NCI-H526 treated with DMSO at 0.1 percent for 48 hours (cell line): Measurements from ENCODE around the gene RDH16.
"Not testable (repeated sequence)": the region's sequence is repeated elsewhere in the genome, so short reads cannot be mapped to it uniquely, and the experiment has no call there.

Experiments
- DNase-seq: peaks from one replicate; lab custom pipeline; 2025; lab: John Stamatoyannopoulos, UW

The RDH16 gene

DNA sequence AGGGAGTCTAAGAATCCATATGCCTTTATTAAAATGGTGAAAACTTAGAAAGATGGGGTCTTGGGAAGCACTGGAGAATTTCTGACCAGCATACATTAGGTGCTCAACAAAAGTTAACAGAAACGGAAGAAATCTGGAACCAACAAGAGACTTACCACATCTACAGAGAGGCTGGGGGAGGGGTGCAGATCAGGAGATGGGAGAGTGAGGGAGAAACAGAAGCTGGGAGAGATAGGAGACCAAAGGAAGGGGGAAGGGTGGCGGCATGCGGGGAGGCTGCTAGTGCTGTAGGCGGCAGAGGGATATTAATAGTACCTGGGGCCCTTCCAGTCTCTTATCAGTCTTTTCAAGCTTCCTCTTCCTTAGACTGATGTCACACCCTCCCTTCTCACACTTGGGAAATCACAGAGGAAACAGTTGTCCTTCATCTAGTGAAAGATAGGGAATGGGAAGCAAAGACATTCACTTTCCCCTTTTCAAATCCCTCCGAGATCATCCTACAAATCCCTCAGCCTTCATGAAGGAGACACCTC, 30.9 kb upstream of the RDH16 start:
- no peak for DNase-seq

DNA sequence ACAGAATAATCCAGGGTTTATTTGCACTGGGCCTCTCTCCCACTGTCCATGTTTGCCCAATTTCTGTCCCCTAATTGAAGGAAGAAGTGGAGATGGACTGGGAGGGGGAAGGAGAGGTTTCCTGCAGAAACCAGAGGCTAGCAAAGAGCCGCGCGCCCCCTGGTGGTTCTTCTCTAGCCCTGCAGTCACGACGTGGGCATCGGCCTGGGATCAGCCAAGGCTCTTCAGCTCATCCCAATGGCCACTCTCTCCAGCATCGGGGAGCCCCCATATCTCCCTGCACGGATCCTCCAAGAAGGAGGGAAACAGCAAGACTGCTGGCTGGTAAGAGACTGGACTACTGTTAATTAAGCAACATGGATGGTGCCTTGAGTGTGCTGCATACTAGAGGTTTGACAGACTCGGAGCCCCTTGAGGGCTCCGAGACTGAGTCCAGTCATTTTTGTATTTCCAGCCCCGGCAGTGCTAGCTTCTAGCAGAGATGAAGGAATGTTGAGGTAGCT, 30.2 kb upstream of the RDH16 start:
- peak; percentile 35 for DNase-seq

DNA sequence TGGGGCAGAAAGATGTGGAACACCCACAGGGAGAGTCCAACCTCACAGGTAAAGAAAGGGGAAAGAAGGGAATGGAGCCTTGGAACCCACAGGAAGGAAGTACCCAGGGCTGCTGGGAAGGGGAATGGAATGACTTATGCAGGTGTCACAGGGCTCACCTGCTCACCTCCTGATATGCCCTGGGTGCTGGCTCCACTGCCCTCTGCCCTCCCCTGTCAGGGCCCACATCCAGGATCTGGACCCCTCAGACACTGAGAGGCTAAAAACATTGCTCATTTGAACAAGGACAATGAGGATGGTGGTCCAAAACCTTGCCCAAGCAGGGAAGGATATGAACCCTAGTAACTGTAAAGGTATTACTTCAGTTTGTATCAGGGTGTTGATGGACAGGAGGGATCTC, 29.6 kb upstream of the RDH16 start:
- no peak for DNase-seq

DNA sequence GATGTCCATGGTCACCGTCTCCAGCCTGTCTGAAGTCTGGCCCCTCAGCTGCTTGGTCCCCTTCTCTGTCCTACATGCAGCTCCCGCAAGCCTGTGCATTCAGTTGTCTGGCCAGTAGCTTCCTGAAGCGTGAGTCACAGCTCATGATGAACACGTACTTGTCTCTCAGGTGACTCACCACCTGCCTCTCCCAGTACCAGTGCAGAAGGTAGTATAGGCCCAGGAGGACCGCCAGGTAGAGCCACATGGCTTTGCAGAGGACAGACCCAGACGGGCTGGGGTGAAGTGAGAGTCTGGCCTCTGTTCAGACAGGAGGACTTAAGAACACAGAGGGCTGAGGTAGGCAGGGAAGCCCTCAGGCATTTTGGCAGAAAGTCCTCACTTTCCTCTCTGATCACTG, 28.3 kb upstream of the RDH16 start:
- not testable (repeated sequence) for DNase-seq

DNA sequence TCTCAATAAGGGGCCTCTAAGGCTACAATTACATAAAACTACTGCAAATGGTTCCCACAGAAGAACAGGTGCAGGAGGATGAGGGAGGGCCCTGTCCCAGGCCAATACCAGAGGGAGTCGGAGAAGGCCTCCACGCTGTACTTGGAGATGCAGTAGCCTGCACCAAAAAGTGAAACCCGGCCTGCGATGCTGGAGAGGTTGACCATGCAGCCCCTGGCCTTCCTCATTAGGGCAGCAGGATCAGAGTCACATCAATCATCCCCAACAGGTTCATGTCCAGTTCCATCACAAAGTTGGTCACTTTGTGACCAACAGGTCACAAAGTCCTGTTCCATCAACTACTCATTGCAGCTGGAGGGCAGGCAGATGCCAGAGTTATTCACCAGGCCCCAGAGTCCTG, 26.0 kb upstream of the RDH16 start:
- DNase-seq, result no peak

DNA sequence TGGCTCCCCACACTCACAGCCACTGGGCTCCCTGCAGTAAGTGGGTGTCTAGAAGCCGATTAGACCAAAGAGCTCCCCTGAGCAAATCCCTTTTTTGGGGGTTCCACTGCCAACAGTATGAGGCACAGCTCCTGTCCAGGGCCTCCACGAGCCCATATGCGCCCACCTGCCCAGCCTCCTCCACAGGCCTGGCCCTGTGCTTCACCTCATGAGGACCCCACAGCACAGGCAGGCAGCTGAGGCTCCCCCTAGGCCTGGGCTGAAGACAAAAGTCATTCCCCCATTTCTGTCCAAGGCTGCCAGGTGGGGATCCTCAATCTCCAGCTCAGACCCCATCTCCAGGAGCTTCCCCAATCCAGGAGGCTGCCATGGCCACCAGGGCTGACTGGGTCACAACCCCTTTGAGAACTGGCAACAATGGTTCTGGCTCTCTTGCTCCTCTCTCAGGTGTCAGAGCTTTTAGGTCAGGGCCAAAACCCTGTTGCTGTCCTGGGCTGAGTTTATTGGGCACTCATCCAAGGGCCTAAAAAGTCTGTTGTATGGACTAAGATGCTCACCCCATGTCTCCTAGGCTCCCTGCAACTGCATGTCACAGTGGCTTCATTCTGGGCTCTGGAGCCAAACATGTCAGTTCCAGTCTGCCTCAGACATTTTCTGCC, 25.3 kb upstream of the RDH16 start:
- DNase-seq, result not testable (repeated sequence)

DNA sequence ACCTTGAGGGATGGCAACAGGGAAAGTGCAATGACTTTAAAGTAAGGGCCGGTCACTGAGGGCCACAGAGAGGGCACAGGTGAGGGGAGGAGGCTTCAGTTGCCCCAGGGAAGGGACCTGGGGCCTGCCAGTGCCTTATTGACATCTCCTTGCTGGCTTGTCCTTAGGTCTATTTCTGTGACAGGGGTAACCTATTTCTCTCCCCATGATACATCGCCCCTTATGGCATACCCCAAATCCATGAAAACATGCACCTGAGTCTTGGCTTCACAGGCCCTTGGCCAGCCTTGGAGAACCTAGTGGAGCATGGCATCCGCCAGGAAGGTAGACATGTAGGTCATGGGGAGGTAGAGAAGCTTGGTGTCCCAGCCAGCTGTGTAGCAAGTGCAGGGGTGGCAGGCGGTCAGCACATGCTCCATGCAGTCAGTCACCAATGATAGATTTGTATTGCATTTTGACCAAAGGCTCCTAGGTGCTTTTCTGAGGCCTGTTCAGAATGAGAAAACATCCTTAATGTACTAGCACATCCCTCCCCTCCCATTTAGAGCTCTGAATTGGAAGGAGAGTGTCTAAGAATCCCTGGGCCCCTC, 23.6 kb upstream of the RDH16 start:
- DNase-seq, result no peak

DNA sequence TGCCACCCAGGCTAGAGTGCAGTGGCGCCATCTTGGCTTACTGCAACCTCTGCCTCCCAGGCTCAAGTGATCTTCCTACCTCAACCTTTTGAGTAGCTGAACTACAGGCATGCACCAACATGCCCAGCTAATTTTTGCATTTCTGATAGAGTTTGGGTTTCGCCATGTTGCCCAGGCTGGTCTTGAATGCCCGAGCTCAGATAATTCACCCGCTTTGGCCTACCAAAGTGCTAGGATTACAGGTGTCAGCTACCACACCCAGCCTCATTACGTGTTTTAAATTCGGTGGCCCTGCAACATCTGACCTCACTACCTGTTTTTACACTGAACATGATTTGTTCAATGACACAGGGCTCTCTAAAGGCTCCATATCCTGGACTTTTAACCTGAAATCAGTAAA, 22.9 kb upstream of the RDH16 start:
- no peak for DNase-seq

DNA sequence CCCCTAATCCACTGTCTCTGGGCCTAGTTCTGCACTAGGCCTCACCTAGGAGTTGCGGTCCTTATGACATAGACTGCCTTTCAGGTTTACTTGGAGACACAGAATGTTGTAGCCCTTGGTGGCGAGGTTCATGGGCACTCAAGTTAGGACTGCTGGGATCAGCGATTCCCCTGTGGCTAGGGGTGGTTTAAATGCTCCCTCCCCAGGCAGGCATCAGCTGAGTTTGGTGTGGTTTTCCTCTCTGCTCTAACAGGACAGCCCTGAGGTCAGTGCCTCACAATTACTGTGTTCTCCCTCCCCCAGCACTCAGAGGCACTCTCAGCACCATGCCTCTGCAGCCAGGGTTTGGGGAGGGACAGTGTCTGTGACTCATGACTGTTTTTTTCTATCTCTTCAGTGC, 22.2 kb upstream of the RDH16 start:
- DNase-seq, result no peak

DNA sequence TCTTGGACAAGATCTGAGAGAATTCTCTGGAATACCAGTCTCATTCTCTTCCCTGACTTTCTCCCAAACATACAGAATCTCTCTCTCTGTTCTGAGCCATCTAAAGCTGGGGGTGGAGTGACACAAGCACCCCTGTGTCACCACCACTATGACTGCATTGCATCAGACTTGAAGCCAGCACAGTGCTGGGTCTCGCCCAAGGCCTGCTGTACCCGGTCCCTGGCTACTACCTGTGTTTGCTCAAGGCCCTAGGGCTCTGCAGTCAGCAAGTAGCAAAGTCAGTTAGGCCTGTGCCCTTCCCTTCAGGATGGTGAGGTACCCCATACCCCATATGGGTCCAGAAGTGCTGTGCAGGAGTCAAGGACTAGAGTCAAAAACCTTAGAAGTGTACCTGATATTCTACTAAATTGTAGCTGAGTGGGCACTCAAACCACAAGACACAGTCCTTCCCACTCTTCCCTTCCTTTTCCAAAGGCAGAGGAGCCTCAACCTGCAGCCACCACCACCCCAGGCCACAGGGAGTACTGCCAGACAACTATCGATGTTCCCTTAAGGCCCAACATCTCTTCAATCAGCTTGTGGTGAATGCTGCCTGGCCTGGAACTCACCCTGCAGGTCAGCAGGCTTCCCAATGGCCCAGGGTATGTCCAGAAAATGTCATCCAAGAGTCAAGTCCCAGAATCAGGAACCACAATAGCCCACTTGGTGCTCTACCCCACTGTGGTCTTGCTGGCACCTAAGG, 21.2 kb upstream of the RDH16 start:
- no peak for DNase-seq

DNA sequence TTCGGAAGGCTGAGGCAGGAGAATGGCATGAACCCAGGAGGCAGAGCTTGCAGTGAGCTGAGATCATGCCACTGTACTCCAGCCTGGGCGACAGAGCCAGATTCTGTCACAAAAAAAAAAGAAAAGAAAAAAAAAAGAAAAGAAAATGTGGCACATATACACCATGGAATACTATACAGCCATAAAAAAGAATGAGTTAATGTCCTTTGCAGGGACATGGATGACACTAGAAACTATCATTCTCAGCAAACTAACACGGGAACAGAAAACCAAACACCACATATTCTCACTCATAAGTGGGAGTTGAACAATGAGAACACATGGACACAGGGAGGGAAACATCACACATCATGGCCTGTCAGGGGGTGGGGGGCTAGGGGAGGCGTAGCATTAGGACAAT, 20.0 kb upstream of the RDH16 start:
- DNase-seq, result not testable (repeated sequence)

DNA sequence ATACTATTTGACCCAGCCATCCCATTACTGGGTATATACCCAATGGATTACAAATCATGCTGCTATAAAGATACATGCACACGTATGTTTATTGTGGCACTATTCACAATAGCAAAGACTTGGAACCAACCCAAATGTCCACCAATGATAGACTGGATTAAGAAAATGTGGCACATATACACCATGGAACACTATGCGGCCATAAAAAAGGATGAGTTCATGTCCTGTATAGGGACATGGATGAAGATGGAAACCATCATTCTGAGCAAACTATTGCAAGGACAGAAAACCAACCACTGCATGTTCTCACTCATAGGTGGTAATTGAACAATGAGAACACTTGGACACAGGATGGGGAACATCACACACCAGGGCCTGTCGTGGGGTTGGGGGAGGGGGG, 16.8 kb upstream of the RDH16 start:
- not testable (repeated sequence) for DNase-seq

DNA sequence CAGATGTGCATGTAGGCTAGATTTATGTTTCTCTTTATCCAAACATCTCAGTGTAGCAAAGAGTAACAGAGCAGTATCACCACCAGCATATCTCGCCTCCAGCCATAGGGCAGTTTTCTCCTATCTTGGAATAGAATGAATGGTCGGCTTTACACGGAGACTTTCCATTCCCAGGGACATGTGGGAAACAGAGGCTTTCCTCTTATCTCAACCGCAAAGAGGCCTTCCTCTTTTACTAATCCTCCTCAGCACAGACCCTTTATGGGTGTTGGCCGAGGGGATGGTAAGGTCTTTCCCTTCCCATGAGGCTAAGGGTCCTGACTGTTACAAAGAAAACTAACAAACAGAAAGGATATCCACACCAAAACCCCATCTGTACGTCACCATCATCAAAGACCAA, 11.5 kb upstream of the RDH16 start:
- not testable (repeated sequence) for DNase-seq

DNA sequence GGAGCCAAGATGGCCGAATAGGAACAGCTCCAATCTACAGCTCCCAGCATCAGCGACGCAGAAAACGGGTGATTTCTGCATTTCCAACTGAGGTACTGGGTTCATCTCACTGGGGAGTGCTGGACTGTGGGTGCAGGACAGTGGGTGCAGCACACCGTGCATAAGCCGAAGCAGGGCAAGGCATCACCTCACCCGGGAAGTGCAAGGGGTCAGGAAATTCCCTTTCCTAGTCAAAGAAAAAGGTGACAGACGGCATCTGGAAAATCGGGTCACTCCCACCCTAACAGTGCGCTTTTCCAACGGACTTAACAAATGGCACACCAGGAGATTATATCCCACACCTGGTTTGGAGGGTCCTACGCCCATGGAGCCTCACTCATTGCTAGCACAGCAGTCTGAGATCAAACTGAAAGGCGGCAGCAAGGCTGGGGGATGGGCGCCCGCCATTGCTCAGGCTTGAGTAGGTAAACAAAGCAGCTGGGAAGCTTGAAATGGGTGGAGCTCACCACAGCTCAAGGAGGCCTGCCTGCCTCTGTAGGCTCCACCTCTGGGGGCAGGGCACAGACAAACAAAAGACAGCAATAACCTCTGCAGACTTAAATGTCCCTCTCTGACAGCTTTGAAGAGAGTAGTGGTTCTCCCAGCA, 8.7 kb upstream of the RDH16 start:
- DNase-seq, result not testable (repeated sequence)

DNA sequence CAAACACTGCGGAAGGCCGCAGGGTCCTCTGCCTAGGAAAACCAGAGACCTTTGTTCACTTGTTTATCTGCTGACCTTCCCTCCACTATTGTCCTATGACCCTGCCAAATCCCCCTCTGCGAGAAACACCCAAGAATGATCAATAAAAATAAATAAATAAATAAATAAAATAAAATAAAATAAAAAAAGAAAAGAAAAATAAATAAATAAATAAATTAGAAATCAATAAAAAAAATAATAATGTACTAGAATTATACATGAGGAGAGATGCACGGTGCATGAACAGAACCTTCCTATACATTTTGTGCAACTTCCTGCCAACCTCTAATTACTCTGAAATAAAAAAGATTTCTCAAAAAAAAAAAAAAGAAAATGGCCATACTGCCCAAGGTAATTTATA, 7.7 kb upstream of the RDH16 start:
- not testable (repeated sequence) for DNase-seq

DNA sequence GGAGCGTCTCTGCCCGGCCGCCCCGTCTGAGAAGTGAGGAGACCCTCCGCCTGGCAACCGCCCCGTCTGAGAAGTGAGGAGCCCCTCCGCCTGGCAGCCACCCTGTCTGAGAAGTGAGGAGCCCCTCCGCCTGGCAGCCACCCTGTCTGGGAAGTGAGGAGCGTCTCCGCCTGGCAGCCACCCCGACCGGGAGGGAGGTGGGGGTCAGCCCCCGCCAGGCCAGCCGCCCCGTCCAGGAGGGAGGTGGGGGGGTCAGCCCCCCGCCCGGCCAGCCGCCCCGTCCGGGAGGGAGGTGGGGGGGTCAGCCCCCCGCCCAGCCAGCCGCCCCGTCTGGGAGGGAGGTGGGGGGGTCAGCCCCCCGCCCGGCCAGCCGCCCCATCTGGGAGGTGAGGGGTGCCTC, 6.1 kb upstream of the RDH16 start:
- DNase-seq, result not testable (repeated sequence)

DNA sequence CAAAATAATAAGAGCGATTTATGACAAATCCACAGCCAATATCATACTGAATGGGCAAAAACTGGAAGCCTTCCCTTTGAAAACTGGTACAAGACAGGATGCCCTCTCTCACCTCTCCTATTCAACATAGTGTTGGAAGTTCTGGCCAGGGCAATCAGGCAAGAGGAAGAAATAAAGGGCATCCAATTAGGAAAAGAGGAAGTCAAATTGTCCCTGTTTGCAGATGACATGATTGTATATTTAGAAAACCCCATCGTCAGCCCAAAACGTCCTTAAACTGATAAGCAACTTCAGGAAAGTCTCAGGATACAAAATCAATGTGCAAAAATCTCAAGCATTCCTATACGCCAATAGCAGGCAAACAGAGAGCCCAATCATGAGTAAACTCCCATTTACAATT, 4.8 kb upstream of the RDH16 start:
- not testable (repeated sequence) for DNase-seq

DNA sequence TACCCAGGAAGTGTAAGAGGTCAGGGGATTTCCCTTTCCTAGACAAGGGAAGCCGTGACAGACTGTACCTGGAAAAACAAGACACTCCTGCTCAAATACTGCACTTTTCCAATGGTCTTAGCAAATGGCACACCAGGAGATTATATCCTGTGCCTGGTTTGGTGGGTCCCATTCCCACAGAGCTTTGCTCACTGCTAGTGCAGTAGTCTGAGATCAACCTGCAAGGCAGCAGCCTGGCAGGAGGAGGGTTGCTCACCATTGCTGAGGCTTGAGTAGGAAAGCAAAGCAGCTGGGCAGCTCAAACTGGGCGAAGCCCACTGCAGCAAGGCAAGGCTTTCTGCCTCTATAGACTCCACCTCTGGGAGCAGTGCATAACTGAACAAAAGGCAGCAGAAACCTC, 1.0 kb upstream of the RDH16 start:
- no peak for DNase-seq

DNA sequence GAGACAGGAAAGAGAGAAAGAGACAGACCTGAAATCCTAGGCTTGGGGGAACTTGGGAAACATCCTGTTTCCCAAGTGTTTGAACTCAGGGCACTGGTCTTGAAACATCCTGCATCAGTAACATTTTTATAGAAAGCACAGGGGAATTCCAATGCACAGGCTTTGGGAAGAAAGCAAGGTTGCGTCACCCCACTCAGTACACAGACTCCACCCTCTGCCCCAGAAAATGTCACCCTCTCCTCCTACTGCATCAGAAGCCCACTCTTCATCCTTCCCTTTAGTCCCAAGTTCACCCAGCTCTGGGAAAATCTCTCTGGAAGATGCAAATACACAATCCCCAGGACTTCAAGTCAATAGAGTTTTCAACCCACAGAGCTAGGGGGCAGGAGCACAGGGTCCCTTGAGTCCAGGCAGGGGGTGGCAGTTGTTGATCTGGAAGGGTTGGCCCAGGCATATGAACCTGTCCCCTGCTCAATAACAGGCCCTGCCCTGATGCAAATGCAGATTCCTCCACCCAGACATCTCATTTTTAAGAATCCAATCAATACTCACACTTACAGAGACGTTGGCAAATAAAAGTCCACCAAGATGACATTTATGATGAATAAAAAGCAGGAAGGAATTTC, 1.7 kb downstream of the RDH16 start:
- DNase-seq, result no peak

DNA sequence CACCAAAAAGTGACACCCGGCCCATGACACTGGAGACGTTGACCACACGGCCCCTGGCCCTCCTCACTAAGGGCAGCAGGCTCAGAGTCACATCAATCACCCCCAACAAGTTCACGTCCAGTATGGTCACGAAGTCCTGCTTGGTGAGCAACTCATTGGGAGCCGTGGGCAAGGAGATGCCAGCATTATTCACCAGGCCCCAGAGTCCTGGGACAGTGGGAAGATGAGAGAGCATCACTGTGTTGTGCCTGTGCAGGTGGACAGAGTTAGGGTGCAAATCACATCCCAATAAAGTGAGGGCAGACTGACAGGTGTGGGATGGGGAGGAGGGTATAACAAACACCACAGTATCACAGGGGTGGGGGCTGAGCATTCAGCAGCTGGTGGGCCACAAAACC, 2.5 kb downstream of the RDH16 start:
- no peak for DNase-seq

DNA sequence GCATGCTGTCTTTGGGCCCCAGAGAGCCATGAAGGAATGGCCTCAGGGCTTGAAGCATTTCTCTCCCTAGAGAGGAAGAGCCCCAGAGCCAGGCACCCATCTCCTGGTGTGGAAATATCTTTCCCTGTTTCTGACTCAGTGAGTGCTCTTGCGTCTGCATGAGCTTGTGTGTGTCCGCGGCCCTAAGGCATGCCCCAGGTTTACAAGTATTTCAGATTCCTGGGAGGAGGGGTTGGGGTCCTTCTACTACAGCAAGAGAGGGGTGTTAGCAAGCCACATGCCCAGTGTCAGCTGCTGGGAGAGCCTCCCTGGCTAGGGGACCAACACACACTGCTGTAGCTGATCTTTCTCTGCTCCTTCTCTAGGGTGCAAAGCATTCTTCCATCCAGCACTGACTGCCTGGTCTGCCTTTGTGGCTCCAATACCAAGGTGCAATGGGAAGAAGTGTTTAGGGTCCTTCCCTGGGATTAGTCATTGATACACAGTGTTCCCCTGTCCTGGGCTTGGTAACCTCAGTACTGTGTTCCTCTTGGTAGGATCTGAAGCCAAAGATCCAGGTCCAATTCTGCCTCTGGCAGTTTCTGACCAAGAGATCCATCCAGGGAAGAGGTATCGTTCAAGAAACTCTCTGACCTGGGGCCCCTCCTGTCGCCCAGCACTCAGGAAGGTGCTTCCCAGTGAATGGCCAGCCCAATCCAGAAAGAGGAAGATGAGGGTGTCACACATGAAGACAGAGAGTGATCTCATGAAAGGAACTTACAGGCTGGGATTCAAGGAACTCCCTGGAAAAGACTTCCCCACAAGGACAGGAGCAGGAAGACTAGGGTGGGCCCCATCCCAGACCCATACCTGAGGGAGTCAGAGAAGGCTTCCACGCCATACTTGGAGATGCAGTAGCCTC, 3.1 kb downstream of the RDH16 start:
- no peak for DNase-seq
